HL-60 (cell line): ENCODE measurements around the gene ZNF496.

Source experiments
- CTCF ChIP-seq: IDR thresholded peaks from one replicate; pipeline ENCODE4 v1.5.1; 2011; ENCODE audit warnings: low read length, control low read depth, inconsistent platforms; ENCODE audit not compliant: insufficient read depth
- POLR2AphosphoS5 ChIP-seq: IDR thresholded peaks from 2 replicates; pipeline ENCODE4 v1.6.1; 2012; ENCODE audit warnings: low read depth

- TF ChIP-seq POLR2AphosphoS5 (no peak), CTCF (no peak)
These were observed 7.1 kb upstream of the ZNF496 start for GRCh38 chr1:247338723-247339275.
